ENCODE results near the gene RSKR. TPM values are rescaled to one million over a fixed set of nuclear protein-coding genes. Genes with fewer than 3 reads are reported as not detected.

Gene RSKR
- total and polyA plus RNA-seq, 9 of the 15 experiments (the other 6 are each of a cell fraction or from before 2014, with no cell fraction given): 1.4 to 42.3 (median 16.2) TPM

- DNase-seq (ENCODE audit: extremely low read depth in 1 of 4, low spot score in 3 of 4) (no peak), FAIRE-seq (no peak), ATAC-seq (no peak)
- peaks cover 52% of the 10 kb centered on the region for H3K36me3 ChIP-seq (ENCODE audit: control insufficient read depth, insufficient read depth, low read length)
- no peaks in the 10 kb centered on the region for H3K9me3 ChIP-seq (replicated peaks; ENCODE audit: control insufficient read depth, insufficient read depth, low read depth, low read length)
- peaks cover 35 to 40% of the 10 kb centered on the region in 2 experiments for H3K4me1 ChIP-seq (replicated peaks in 1 of 2; ENCODE audit: control insufficient read depth in 2 of 2, insufficient read depth in 2 of 2, low read length in 2 of 2)
- H3K4me2 ChIP-seq (ENCODE audit: insufficient read depth, low read length): no peak overlapping the region
- no peak overlapping the region; the same call in 2 of the 3 replicates for H3K27ac ChIP-seq (ENCODE audit: extremely low read depth, low read depth, low read length)
- TF ChIP-seq CREB5 (CRISPR knock-in tag; IDR thresholded peaks at IDR 0.05) (no peak), ZNF431 (CRISPR knock-in tag; IDR thresholded peaks at IDR 0.05) (no peak), HBP1 (CRISPR knock-in tag; IDR thresholded peaks at IDR 0.05) (no peak), TEAD1 (CRISPR knock-in tag; IDR thresholded peaks at IDR 0.05) (no peak), ZNF134 (CRISPR knock-in tag; conservative IDR thresholded peaks at IDR 0.05) (no peak), EP400 (IDR thresholded peaks at IDR 0.05) (no peak), POLR2H (tag; IDR thresholded peaks at IDR 0.05; ENCODE audit: low read depth) (no peak), BCLAF1 (IDR thresholded peaks at IDR 0.05; ENCODE audit: borderline replicate concordance in 1 of 2, control insufficient read depth in 1 of 2, low read depth in 2 of 2, low read length in 1 of 2) (no peak), E2F6 (IDR thresholded peaks at IDR 0.05; ENCODE audit: borderline replicate concordance in 1 of 2, extremely low read depth in 1 of 2, insufficient read depth in 1 of 2, insufficient read length in 1 of 2, low read depth in 1 of 2, low read length in 1 of 2, poor library complexity in 1 of 2, severe bottlenecking in 1 of 2) (no peak), RFX5 (IDR thresholded peaks at IDR 0.05; ENCODE audit: low read depth, low read length) (no peak), CHD2 (IDR thresholded peaks at IDR 0.05; ENCODE audit: low read depth, low read length) (no peak)
- no peak overlapping the region; a peak in 1 of 4 replicates for H3K9ac ChIP-seq (ENCODE audit: insufficient read depth in 1 of 2, low read depth in 2 of 2, low read length in 2 of 2)
- H3K79me2 ChIP-seq (ENCODE audit: control insufficient read depth, insufficient read depth, low read length): peaks cover 60% of the 10 kb centered on the region
- H4K20me1 ChIP-seq (replicated peaks; ENCODE audit: control insufficient read depth, insufficient read depth, low read length): 0 out of 2 replicates have a peak, but pooled peaks cover 10% of the 10 kb centered on the region
- H2AFZ ChIP-seq (ENCODE audit: low read depth, low read length): no peak overlapping the region
- in situ Hi-C loops (cut with MboI): no loop called here
- BruUV-seq (replicated peaks): no TSS peak
- peaks cover 18% of the 10 kb centered on the region for H3K9me1 ChIP-seq (ENCODE audit: control insufficient read depth, insufficient read depth, low read length)
- no peaks in the 10 kb centered on the region for H3K27me3 ChIP-seq (ENCODE audit: control insufficient read depth in 2 of 2, insufficient read depth in 2 of 2, low read length in 2 of 2)
- intact Hi-C loops (cut with micrococcal nuclease): no loop called here
- no peak overlapping the region for H3K4me3 ChIP-seq
- CTCF ChIA-PET (ENCODE audit: low intra/inter-chr PET ratio): no interaction called here
- POLR2A ChIA-PET: interaction anchor here (0.8 to 4.8 kb wide), 4 partner anchors 11 to 372 kb away, joined by 3 to 26 read pairs (median 4); no protein-coding TSS in a partner anchor
Observed at GRCh38 chr17:28573040-28573380, 41.0 kb downstream of the RSKR start.

Data from K562 (cell line).